ENCODE measurements around the gene TBCD. TPM values are rescaled to one million over a fixed set of nuclear protein-coding genes. Genes with fewer than 3 reads are reported as not detected.

The TBCD gene
- total RNA-seq, 2 experiments from 2014 or later, result 77.8 to 85.8 TPM

- no peak overlapping the region for H3K27ac Mint-ChIP-seq
- no peaks in the 10 kb centered on the region for H3K27me3 Mint-ChIP-seq
- no peak for TF ChIP-seq CTCF (IDR thresholded peaks at IDR 0.05)
- ATAC-seq (no peak), DNase-seq (no peak)
- H3K36me3 Mint-ChIP-seq (ENCODE audit: low read depth), result peaks cover 22% of the 10 kb centered on the region
- intact Hi-C loops (cut with micrococcal nuclease), result no loop called here
- CTCF ChIA-PET, result interaction anchor here (1.0 kb wide), 1 partner anchor 13 kb away, joined by 4 read pairs; no protein-coding TSS in a partner anchor
- H3K9me3 Mint-ChIP-seq, result no peaks in the 10 kb centered on the region
- H3K4me1 Mint-ChIP-seq (ENCODE audit: low read depth), result no peaks in the 10 kb centered on the region
- POLR2A ChIA-PET, result interaction anchor here (0.6 kb wide), 1 partner anchor 78 kb away, joined by 3 read pairs; no protein-coding TSS in a partner anchor
- no peak overlapping the region for H3K4me3 Mint-ChIP-seq
These were observed 179.2 kb downstream of the TBCD start for GRCh38 chr17:82930924-82931698.

GRCh38 chr17:82931699-82932517 lies 180.0 kb downstream of the TBCD start:
- ATAC-seq, result no peak
- H3K27ac Mint-ChIP-seq, result no peak overlapping the region

DNA sequence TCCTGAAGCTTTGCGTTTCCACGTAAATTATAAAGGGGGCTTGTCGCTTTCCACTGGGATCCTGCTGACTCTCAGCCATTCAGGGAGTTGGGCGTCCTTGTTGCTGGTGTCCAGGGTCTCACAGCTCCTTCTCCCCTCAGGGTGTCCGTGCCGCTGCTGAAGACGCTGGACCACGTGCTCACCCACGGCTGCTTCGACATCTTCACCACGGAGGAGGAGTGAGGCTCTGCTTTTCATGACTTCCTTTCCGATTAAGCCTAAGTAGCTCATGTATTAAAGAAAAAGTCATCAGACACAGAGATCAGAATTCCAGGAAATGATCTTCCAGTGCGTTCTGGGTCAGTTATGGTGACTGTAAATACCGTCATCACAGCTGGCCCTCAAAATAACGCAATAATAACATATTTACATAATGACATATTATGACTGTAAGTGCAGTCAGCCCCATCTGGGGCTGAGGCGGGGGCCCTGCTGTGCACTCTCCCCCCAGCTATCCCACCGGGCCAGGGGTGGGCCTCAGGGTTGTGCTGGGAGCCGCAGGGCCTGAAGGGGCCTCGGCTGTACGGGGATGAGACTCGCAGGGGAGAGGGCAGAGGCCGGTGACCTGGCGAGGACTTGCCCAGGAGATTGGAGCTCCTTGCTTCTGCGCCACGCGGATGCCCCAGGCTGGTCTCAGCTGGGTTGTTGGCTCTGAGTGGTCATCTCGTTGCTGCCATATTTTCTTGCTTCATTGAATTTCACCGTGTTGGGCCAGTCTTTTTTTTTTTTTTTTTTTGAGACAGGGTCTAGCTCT lies 180.8 kb downstream of the TBCD start:
- H3K27ac Mint-ChIP-seq, result no peak overlapping the region
- TF ChIP-seq CTCF (IDR thresholded peaks at IDR 0.05), result no peak
- H3K4me3 Mint-ChIP-seq, result no peak overlapping the region
- H3K9me3 Mint-ChIP-seq, result no peaks in the 10 kb centered on the region
- H3K36me3 Mint-ChIP-seq (ENCODE audit: low read depth), result peaks cover 18% of the 10 kb centered on the region
- H3K27me3 Mint-ChIP-seq, result no peaks in the 10 kb centered on the region
- H3K4me1 Mint-ChIP-seq (ENCODE audit: low read depth), result no peaks in the 10 kb centered on the region
- intact Hi-C loops (cut with micrococcal nuclease), result no loop called here
- no peak for ATAC-seq
- DNase-seq, result no peak
- POLR2A ChIA-PET, result no interaction called here
- CTCF ChIA-PET, result interaction anchor here (0.8 to 1.2 kb wide), 3 partner anchors 8 to 151 kb away, joined by 3 to 5 read pairs (median 4); no protein-coding TSS in a partner anchor

More at GRCh38 chr17:82931699-82932517, 180.0 kb downstream of the TBCD start:
- H3K4me1 Mint-ChIP-seq (ENCODE audit: low read depth), result no peaks in the 10 kb centered on the region
- DNase-seq, result no peak
- no peak for TF ChIP-seq CTCF (IDR thresholded peaks at IDR 0.05)
- CTCF ChIA-PET, result interaction anchor here (0.8 to 1.2 kb wide), 4 partner anchors 8 to 150 kb away, joined by 3 to 5 read pairs (median 4); no protein-coding TSS in a partner anchor
- H3K9me3 Mint-ChIP-seq, result no peaks in the 10 kb centered on the region
- POLR2A ChIA-PET, result interaction anchor here (0.6 kb wide), 1 partner anchor 79 kb away, joined by 3 read pairs; no protein-coding TSS in a partner anchor
- intact Hi-C loops (cut with micrococcal nuclease), result no loop called here
- no peaks in the 10 kb centered on the region for H3K27me3 Mint-ChIP-seq
- no peak overlapping the region for H3K4me3 Mint-ChIP-seq
- peaks cover 18% of the 10 kb centered on the region for H3K36me3 Mint-ChIP-seq (ENCODE audit: low read depth)

DNA sequence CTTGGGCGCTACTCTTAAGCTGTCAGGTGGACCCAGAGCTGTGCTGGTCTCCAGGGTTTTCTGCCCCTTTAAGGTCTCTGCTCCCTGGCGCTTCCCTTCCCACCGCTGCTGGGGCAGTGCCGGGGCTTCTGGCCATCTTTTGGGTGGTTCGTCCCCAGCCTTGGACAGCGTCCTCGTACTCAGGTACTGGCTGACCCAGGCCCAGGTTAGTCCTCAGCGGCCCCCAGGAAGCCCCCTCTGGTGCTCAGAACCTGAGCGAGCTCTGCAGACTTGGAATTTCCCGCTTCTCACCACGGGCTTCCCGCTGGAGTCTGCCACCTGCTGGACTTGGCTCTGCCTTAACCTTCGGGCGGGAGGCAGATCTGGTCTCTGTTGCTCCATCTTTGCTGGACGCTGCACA lies 182.0 kb downstream of the TBCD start:
- Mint-ChIP-seq H3K9me3 (no peaks in the 10 kb centered on the region), H3K27ac (no peak overlapping the region), H3K4me3 (no peak overlapping the region), H3K27me3 (no peaks in the 10 kb centered on the region), H3K4me1 (ENCODE audit: low read depth) (no peaks in the 10 kb centered on the region), H3K36me3 (ENCODE audit: low read depth) (peaks cover 19% of the 10 kb centered on the region)
- ATAC-seq, result no peak
- no peak for DNase-seq
- POLR2A ChIA-PET, result no interaction called here
- no peak for TF ChIP-seq CTCF (IDR thresholded peaks at IDR 0.05)
- CTCF ChIA-PET, result no interaction called here
- intact Hi-C loops (cut with micrococcal nuclease), result no loop called here

Measured in activated CD8-positive, alpha-beta T cell treated with anti-CD3 and anti-CD28 coated beads for 36 hours (primary cell).